NB4 (cell line): Measurements from ENCODE around the gene CES4A.

Experiments
- MYC ChIP-seq: IDR thresholded peaks from 2 replicates; pipeline ENCODE4 v1.6.1; 2011; ENCODE audit warnings: low read depth, low read length
- POLR2A ChIP-seq: IDR thresholded peaks from 2 replicates; pipeline ENCODE4 v1.6.1; 2011; ENCODE audit warnings: mild to moderate bottlenecking; ENCODE audit not compliant: insufficient read length; ENCODE audit errors: extremely low read depth
- TF ChIP-seq, protein P1 (sequence below): IDR thresholded peaks from one replicate; pipeline ENCODE4 v1.5.1; 2012; ENCODE audit warnings: low read depth, low read length
- TF ChIP-seq, protein P2 (sequence below): IDR thresholded peaks from 2 replicates; pipeline ENCODE4 v1.6.1; 2011; ENCODE audit warnings: low read depth, low read length

DNA sequence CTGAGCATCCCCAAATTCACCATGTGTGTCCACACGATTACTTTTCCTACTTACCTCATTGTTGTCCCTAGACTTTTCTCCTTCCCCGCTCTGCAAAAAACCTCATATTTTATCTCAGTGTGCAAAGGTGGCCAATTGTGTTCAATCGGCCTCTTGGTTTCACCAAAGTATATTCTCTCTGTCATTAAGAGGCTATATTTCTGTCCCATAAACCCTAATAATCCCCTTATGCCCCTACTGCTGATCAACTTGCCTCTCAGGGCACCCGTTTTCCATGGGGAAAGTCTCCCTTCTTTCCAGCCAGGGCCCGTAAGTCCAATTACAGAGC is 41.5 kb upstream of the CES4A start:
- TF ChIP-seq MYC (no peak), POLR2A (no peak)
- TF ChIP-seq, protein P1, sequence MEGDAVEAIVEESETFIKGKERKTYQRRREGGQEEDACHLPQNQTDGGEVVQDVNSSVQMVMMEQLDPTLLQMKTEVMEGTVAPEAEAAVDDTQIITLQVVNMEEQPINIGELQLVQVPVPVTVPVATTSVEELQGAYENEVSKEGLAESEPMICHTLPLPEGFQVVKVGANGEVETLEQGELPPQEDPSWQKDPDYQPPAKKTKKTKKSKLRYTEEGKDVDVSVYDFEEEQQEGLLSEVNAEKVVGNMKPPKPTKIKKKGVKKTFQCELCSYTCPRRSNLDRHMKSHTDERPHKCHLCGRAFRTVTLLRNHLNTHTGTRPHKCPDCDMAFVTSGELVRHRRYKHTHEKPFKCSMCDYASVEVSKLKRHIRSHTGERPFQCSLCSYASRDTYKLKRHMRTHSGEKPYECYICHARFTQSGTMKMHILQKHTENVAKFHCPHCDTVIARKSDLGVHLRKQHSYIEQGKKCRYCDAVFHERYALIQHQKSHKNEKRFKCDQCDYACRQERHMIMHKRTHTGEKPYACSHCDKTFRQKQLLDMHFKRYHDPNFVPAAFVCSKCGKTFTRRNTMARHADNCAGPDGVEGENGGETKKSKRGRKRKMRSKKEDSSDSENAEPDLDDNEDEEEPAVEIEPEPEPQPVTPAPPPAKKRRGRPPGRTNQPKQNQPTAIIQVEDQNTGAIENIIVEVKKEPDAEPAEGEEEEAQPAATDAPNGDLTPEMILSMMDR, result no peak
- TF ChIP-seq, protein P2, sequence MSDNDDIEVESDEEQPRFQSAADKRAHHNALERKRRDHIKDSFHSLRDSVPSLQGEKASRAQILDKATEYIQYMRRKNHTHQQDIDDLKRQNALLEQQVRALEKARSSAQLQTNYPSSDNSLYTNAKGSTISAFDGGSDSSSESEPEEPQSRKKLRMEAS, result no peak
